NT2/D1 (cell line): ENCODE results near the gene ADK.

ENCODE experiments used
- SUZ12 ChIP-seq: IDR thresholded peaks from 2 replicates; pipeline ENCODE4 v1.6.1; 2011; ENCODE audit not compliant: insufficient read length, insufficient read depth; ENCODE audit errors: extremely low read depth
- YY1 ChIP-seq: IDR thresholded peaks from 2 replicates; pipeline ENCODE4 v1.6.1; 2011; ENCODE audit not compliant: insufficient read length, insufficient read depth
- ZNF274 ChIP-seq: IDR thresholded peaks from 2 replicates; pipeline ENCODE4 v1.6.1; 2011; ENCODE audit warnings: mild to moderate bottlenecking, low read depth, low read length

DNA sequence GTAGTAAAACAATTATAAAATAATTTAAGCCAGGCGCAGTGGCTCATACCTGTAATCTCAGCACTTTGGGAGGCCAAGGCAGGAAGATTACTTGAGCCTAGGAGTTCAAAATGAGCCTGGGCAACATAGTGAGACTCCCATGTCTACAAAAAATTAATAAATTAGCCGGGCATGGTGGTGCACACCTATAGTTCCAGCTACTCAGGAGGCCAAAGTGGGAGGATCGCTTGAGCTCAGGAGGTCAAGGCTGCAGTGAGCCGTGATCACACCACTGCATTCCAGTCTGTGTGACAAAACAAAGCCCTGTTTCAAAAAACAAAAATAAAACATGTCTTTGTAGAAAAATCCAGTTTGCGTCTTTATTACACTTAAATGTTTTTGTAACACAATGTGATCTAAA lies 533.4 kb downstream of the ADK start:
- TF ChIP-seq ZNF274 (no peak), YY1 (no peak), SUZ12 (no peak)
